KG1 (cell line): Measurements from ENCODE around the gene PTPRD.
"Not testable (repeated sequence)": the region's sequence is repeated elsewhere in the genome, so short reads cannot be mapped to it uniquely, and the experiment has no call there.

Experiments used
- DNase-seq: peaks from one replicate; lab custom pipeline; 2025; lab: John Stamatoyannopoulos, UW

The PTPRD gene

GRCh38 chr9:8723195-8723594 lies 1889.6 kb downstream of the PTPRD start:
- DNase-seq = no peak

- DNase-seq = no peak
Observed at GRCh38 chr9:8719833-8720486, 1892.8 kb downstream of the PTPRD start.

GRCh38 chr9:8718121-8718725 lies 1894.6 kb downstream of the PTPRD start:
- DNase-seq = no peak

- no peak for DNase-seq
Observed at GRCh38 chr9:8717146-8717545, 1895.7 kb downstream of the PTPRD start.

GRCh38 chr9:8715788-8716187 lies 1897.0 kb downstream of the PTPRD start:
- no peak for DNase-seq

GRCh38 chr9:8713811-8714165 lies 1899.0 kb downstream of the PTPRD start:
- no peak for DNase-seq

- no peak for DNase-seq
Observed at GRCh38 chr9:8713149-8713810, 1899.5 kb downstream of the PTPRD start.

GRCh38 chr9:8709731-8710130 lies 1903.1 kb downstream of the PTPRD start:
- no peak for DNase-seq

GRCh38 chr9:8708728-8709127 lies 1904.1 kb downstream of the PTPRD start:
- DNase-seq = no peak

- DNase-seq = no peak
Observed at GRCh38 chr9:8706998-8707397, 1905.8 kb downstream of the PTPRD start.

- DNase-seq = no peak
Observed at GRCh38 chr9:8706531-8706930, 1906.3 kb downstream of the PTPRD start.

GRCh38 chr9:8705861-8706260 lies 1906.9 kb downstream of the PTPRD start:
- no peak for DNase-seq

GRCh38 chr9:8703904-8704303 lies 1908.9 kb downstream of the PTPRD start:
- no peak for DNase-seq

- no peak for DNase-seq
Observed at GRCh38 chr9:8701904-8702303, 1910.9 kb downstream of the PTPRD start.

- DNase-seq = not testable (repeated sequence)
Observed at GRCh38 chr9:8697565-8697964, 1915.2 kb downstream of the PTPRD start.

- no peak for DNase-seq
Observed at GRCh38 chr9:8696516-8696915, 1916.3 kb downstream of the PTPRD start.

- no peak for DNase-seq
Observed at GRCh38 chr9:8694983-8695588, 1917.7 kb downstream of the PTPRD start.

GRCh38 chr9:8693464-8693863 lies 1919.3 kb downstream of the PTPRD start:
- no peak for DNase-seq

- DNase-seq = no peak
Observed at GRCh38 chr9:8686516-8686915, 1926.3 kb downstream of the PTPRD start.

- no peak for DNase-seq
Observed at GRCh38 chr9:8685825-8686224, 1927.0 kb downstream of the PTPRD start.

GRCh38 chr9:8684978-8685708 lies 1927.7 kb downstream of the PTPRD start:
- no peak for DNase-seq

GRCh38 chr9:8683496-8683895 lies 1929.3 kb downstream of the PTPRD start:
- DNase-seq = no peak
